Hepatocyte (in vitro differentiated cells): ENCODE data around the gene TMEM170B. TPM values are rescaled to one million over a fixed set of nuclear protein-coding genes. Genes with fewer than 3 reads are reported as not detected.
"Not testable (repeated sequence)": the region's sequence is repeated elsewhere in the genome, so short reads cannot be mapped to it uniquely, and the experiment has no call there.

ENCODE experiments used
- DNase-seq: peaks from one replicate; pipeline ENCODE4 v3.0.0-alpha.2; 2016; ENCODE audit warnings: low spot score
- H2AFZ ChIP-seq: fragments of 200-600 bp; sonication (generic); 2 replicates; pipeline ENCODE4 v1.6.0; 2016; ENCODE audit warnings: antibody characterized with exemption, mild to moderate bottlenecking
- H3K27ac ChIP-seq: fragments of 200-600 bp; sonication (generic); 2 replicates; pipeline ENCODE4 v1.5.1; 2016; ENCODE audit warnings: mild to moderate bottlenecking
- H3K27me3 ChIP-seq: fragments of 200-600 bp; sonication (generic); 2 replicates; pipeline ENCODE4 v1.6.1; 2016
- H3K36me3 ChIP-seq: fragments of 200-600 bp; sonication (generic); replicated peaks from 2 replicates; pipeline ENCODE4 v1.5.1; 2016; ENCODE audit warnings: low read depth; ENCODE audit not compliant: insufficient read depth
- H3K4me1 ChIP-seq: fragments of 200-600 bp; sonication (generic); 2 replicates; pipeline ENCODE4 v1.5.1; 2016; ENCODE audit warnings: mild to moderate bottlenecking, moderate library complexity; ENCODE audit not compliant: insufficient read depth
- H3K4me2 ChIP-seq: fragments of 200-600 bp; sonication (generic); 2 replicates; pipeline ENCODE4 v1.6.0; 2016
- H3K4me3 ChIP-seq: fragments of 200-600 bp; sonication (generic); 2 replicates; pipeline ENCODE4 v1.5.1; 2016; ENCODE audit warnings: mild to moderate bottlenecking
- H3K79me2 ChIP-seq: fragments of 200-600 bp; sonication (generic); 2 replicates; pipeline ENCODE4 v1.6.0; 2017; ENCODE audit warnings: mild to moderate bottlenecking
- H3K9me2 ChIP-seq: fragments of 200-600 bp; sonication (generic); replicated peaks from 2 replicates; pipeline ENCODE4 v1.6.0; 2017; ENCODE audit warnings: mild to moderate bottlenecking; ENCODE audit not compliant: insufficient read depth
- H3K9me3 ChIP-seq: fragments of 200-600 bp; sonication (generic); 2 replicates; pipeline ENCODE4 v1.5.1; 2016; ENCODE audit warnings: low read depth, mild to moderate bottlenecking
- H4K20me1 ChIP-seq: fragments of 200-600 bp; sonication (generic); 2 replicates; pipeline ENCODE4 v1.6.0; 2016; ENCODE audit warnings: mild to moderate bottlenecking; ENCODE audit not compliant: insufficient read depth, poor library complexity, severe bottlenecking
- CTCF ChIP-seq: fragments of 200-600 bp; sonication (generic); IDR thresholded peaks from 2 replicates; pipeline ENCODE4 v1.5.1; 2016; ENCODE audit warnings: antibody characterized with exemption, mild to moderate bottlenecking; ENCODE audit not compliant: poor library complexity
- EZH2 ChIP-seq: fragments of 200-600 bp; sonication (generic); IDR thresholded peaks from 2 replicates; pipeline ENCODE4 v1.6.1; 2016; ENCODE audit warnings: antibody characterized with exemption, mild to moderate bottlenecking, borderline replicate concordance
- EZH2phosphoT487 ChIP-seq: fragments of 200-600 bp; sonication (generic); IDR thresholded peaks from one replicate; pipeline ENCODE4 v1.6.1; 2018; ENCODE audit warnings: antibody characterized with exemption, mild to moderate bottlenecking, low read depth, moderate library complexity; ENCODE audit not compliant: unreplicated experiment, severe bottlenecking
- WGBS: methylation state at CpG from one replicate; pipeline ENCODE4 v1.1.6; 2016; ENCODE audit warnings: low lambda C conversion rate; ENCODE audit errors: missing lambda C conversion rate; 5-methylcytosine and 5-hydroxymethylcytosine counted together
- polyA plus RNA-seq: library from polyadenylated mRNA; unstranded; fragments of >200 nt; fragmentation: Nextera tagmentation; extraction: Ambion mirVana; gene quantifications from 2 replicates; pipeline ENCODE4 v1.2.1, GENCODE V29; 2016
- total RNA-seq: library from RNA; depleted of rRNA; stranded (reverse); fragments of >200 nt; gene quantifications from 2 replicates; pipeline ENCODE4 v1.2.3, GENCODE V29; 2014

The TMEM170B gene
- total and polyA plus RNA-seq, 2 experiments from 2014 or later, result 0.82 to 6.5 TPM

DNA sequence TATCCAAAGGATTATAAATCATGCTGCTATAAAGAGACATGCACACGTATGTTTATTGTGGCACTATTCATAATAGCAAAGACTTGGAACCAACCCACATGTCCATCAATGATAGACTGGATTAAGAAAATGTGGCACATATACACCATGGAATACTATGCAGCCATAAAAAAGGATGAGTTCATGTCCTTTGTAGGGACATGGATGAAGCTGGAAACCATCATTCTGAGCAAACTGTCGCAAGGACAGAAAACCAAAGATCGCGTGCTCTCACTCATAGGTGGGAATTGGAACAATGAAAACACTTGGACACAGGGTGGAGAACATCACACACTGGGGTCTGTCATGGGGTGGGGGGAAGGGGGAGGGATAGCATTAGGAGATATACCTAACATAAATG lies 11.0 kb downstream of the TMEM170B start:
- H3K9me2 ChIP-seq, H3K4me3 ChIP-seq, H3K36me3 ChIP-seq, H3K9me3 ChIP-seq, H3K79me2 ChIP-seq, H2AFZ ChIP-seq, H3K27me3 ChIP-seq, H3K27ac ChIP-seq, DNase-seq, H3K4me1 ChIP-seq, H3K4me2 ChIP-seq, H4K20me1 ChIP-seq: not testable (repeated sequence)
- WGBS, result 96% methylated on average over 4 of the region's 4 CpGs

DNA sequence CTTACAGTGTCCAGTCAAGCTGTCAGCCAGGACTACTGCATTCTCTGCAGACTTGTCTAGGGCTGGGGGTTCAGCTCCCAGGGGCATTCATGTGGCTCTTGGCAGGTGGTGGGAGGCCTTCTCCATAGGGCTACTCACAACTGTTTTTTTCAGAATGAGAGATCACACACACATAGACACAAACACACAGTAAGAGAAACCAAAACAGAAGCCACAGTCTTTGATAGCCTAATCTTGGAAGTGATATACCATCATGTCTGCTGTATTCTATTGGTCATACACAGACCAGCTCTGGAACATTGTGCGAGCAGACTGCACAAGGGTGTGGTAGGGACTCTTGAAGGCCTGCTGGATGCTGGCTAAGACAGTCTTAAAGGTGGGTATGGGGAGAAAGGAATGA lies 13.5 kb downstream of the TMEM170B start:
- Histone ChIP-seq H3K4me1 (no peaks in the 10 kb centered on the region), H3K27me3 (no peaks in the 10 kb centered on the region), H3K79me2 (no peaks in the 10 kb centered on the region), H3K4me3 (no peak overlapping the region), H3K36me3 (no peaks in the 10 kb centered on the region), H2AFZ (no peak overlapping the region), H3K9me3 (no peaks in the 10 kb centered on the region), H4K20me1 (no peaks in the 10 kb centered on the region), H3K4me2 (no peak overlapping the region), H3K27ac (no peak overlapping the region), H3K9me2 (no peaks in the 10 kb centered on the region)
- TF ChIP-seq CTCF, result no peak
- no peak for TF ChIP-seq EZH2
- no peak for TF ChIP-seq EZH2phosphoT487
- 97% methylated on average over 1 of the region's 1 CpG for WGBS
- no peak for DNase-seq

DNA sequence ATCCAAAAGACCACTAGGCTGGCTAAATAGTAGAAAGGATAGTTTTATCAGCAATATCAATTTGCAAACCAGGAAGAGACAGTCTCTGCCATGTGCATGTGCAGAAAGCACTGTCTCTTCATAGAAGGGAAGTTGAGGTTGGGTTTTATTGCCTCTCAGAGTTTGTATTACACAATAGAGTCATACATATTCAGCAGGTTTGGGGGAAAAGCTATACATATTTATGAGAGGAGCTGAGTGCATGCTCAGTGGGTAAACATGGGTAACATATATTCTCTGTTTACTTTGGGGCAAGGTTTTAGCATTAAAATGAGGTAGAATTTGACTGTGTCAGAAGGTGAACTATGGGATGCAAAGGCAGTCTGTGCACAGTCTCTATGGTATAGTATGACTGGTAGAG lies 14.9 kb downstream of the TMEM170B start:
- Histone ChIP-seq H3K4me3 (no peak overlapping the region), H3K4me2 (no peak overlapping the region), H3K36me3 (no peaks in the 10 kb centered on the region), H3K9me2 (no peaks in the 10 kb centered on the region), H3K4me1 (no peaks in the 10 kb centered on the region), H3K27ac (no peak overlapping the region), H3K79me2 (no peaks in the 10 kb centered on the region), H3K27me3 (no peaks in the 10 kb centered on the region), H3K9me3 (no peaks in the 10 kb centered on the region), H4K20me1 (no peaks in the 10 kb centered on the region), H2AFZ (no peak overlapping the region)
- DNase-seq, result no peak
- TF ChIP-seq CTCF (no peak), EZH2phosphoT487 (no peak), EZH2 (no peak)

- Histone ChIP-seq H3K36me3 (no peaks in the 10 kb centered on the region), H4K20me1 (no peaks in the 10 kb centered on the region), H3K27me3 (no peaks in the 10 kb centered on the region), H3K9me2 (no peaks in the 10 kb centered on the region), H3K4me1 (no peaks in the 10 kb centered on the region), H3K27ac (no peak overlapping the region), H3K4me2 (no peak overlapping the region), H3K4me3 (no peak overlapping the region), H3K79me2 (peaks cover 4% of the 10 kb centered on the region), H3K9me3 (no peaks in the 10 kb centered on the region), H2AFZ (no peak overlapping the region)
- DNase-seq, result no peak
- WGBS, result 92% methylated on average over 3 of the region's 3 CpGs
- TF ChIP-seq EZH2phosphoT487 (no peak), CTCF (no peak), EZH2 (no peak)
Observed at GRCh38 chr6:11553824-11554223, 16.3 kb downstream of the TMEM170B start.
